K562 treated with DMSO at 1 percent for 24 hours (cell line): Measurements from ENCODE around the gene USF3. TPM values are rescaled to one million over a fixed set of nuclear protein-coding genes. Genes with fewer than 3 reads are reported as not detected.

Experiments used
- total RNA-seq: library from RNA; unstranded; fragments of 300-600 nt; gene quantifications from 2 replicates; pipeline ENCODE4 v1.2.3, GENCODE V29; 2022; ENCODE audit warnings: low read depth; ENCODE audit not compliant: insufficient read depth

The USF3 gene, protein sequence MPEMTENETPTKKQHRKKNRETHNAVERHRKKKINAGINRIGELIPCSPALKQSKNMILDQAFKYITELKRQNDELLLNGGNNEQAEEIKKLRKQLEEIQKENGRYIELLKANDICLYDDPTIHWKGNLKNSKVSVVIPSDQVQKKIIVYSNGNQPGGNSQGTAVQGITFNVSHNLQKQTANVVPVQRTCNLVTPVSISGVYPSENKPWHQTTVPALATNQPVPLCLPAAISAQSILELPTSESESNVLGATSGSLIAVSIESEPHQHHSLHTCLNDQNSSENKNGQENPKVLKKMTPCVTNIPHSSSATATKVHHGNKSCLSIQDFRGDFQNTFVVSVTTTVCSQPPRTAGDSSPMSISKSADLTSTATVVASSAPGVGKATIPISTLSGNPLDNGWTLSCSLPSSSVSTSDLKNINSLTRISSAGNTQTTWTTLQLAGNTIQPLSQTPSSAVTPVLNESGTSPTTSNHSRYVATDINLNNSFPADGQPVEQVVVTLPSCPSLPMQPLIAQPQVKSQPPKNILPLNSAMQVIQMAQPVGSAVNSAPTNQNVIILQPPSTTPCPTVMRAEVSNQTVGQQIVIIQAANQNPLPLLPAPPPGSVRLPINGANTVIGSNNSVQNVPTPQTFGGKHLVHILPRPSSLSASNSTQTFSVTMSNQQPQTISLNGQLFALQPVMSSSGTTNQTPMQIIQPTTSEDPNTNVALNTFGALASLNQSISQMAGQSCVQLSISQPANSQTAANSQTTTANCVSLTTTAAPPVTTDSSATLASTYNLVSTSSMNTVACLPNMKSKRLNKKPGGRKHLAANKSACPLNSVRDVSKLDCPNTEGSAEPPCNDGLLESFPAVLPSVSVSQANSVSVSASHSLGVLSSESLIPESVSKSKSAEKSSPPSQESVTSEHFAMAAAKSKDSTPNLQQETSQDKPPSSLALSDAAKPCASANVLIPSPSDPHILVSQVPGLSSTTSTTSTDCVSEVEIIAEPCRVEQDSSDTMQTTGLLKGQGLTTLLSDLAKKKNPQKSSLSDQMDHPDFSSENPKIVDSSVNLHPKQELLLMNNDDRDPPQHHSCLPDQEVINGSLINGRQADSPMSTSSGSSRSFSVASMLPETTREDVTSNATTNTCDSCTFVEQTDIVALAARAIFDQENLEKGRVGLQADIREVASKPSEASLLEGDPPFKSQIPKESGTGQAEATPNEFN (N-terminal part only)
- 1.4 TPM in 2 replicates for total RNA-seq

GRCh38 chr3:113695786-113696645, at the start of gene USF3:
USF3 (minus strand) TSS chr3:113696642; CDS start chr3:113674878, 21,764 bp downstream.

GRCh38 chr3:113745756-113746547, 49.5 kb upstream of the USF3 start, which contains the start of gene NAA50:
NAA50 (minus strand) TSS chr3:113746249; CDS start chr3:113745949, 300 bp downstream.

Other genes starting within 250 kb of the USF3 start
- 5.4 and 5.9 TPM in 2 replicates for gene SPICE1, start 181.5 kb downstream of the USF3 start, total RNA-seq
- gene SIDT1, start 164.1 kb downstream of the USF3 start, total RNA-seq: not detected in 2 replicates
- gene NAA50, start 49.6 kb upstream of the USF3 start, total RNA-seq: 58.8 and 83.1 TPM in 2 replicates
- 21.0 and 22.4 TPM in 2 replicates for gene ATP6V1A, start 50.4 kb upstream of the USF3 start, total RNA-seq
- gene GRAMD1C, start 142.1 kb upstream of the USF3 start, total RNA-seq: not detected in 2 replicates